ENCODE measurements around the gene KHDRBS2. TPM values are rescaled to one million over a fixed set of nuclear protein-coding genes. Genes with fewer than 3 reads are reported as not detected.
A peak's percentile ranks its signal among the peaks of the same experiment; 100 is the strongest.

The KHDRBS2 gene
- total RNA-seq, 1 experiment from 2014 or later, result 2.7 TPM

GRCh38 chr6:62037445-62037844, 248.6 kb downstream of the KHDRBS2 start:
- H3K27ac ChIP-seq (ENCODE audit: insufficient read length, low read depth, low read length), result peak overlapping the region; percentile 84
- H3K9me3 ChIP-seq (ENCODE audit: control insufficient read depth, low read depth, low read length), result no peaks in the 10 kb centered on the region
- Mint-ChIP-seq H3K4me3 (no peak overlapping the region), H3K27me3 (ENCODE audit: low read depth) (no peaks in the 10 kb centered on the region), H3K9me3 (peaks cover 10 to 19% of the 10 kb centered on the region in 2 experiments; a peak in 4 of 5 replicates), H3K27ac (peak overlapping the region in 2 of 3 experiments; percentile 92 to 94; a peak in 4 of 7 replicates), H3K4me1 (peaks cover 20% of the 10 kb centered on the region in 2 experiments), H3K36me3 (ENCODE audit: insufficient read depth in 1 of 3, low read depth in 3 of 3) (peaks cover 7 to 21% (median 19%) of the 10 kb centered on the region in 3 experiments)
- H3K14ac ChIP-seq (ENCODE audit: insufficient read depth, low read length), result no peak overlapping the region
- no peaks in the 10 kb centered on the region for H3K79me2 ChIP-seq (ENCODE audit: insufficient read depth, low read length)
- H3K79me1 ChIP-seq (ENCODE audit: insufficient read depth, low read depth, low read length, poor library complexity, severe bottlenecking), result no peaks in the 10 kb centered on the region
- no peak overlapping the region for H4K8ac ChIP-seq (replicated peaks; ENCODE audit: insufficient read length, low read depth, low read length)
- WGBS (ENCODE audit: extremely low coverage, insufficient read length, low lambda C conversion rate), result no CpG with 5 or more reads among the region's 2 CpGs
- no peak overlapping the region for H3K18ac ChIP-seq (ENCODE audit: insufficient read length, low read depth, low read length)
- H3K27me3 ChIP-seq (ENCODE audit: insufficient read depth, low read length), result no peaks in the 10 kb centered on the region
- no peak overlapping the region for H3K9ac ChIP-seq (ENCODE audit: extremely low read depth, insufficient read length, low read length)
- H3T11ph ChIP-seq (ENCODE audit: low read length), result no peak overlapping the region
- no peak overlapping the region for H3K23ac ChIP-seq (ENCODE audit: insufficient read length, low read depth, low read length)
- no peak for DNase-seq
- no peak overlapping the region for H2BK5ac ChIP-seq (ENCODE audit: insufficient read length, low read length)
- H2BK20ac ChIP-seq (ENCODE audit: low read depth, low read length, poor library complexity, severe bottlenecking), result no peak overlapping the region
- TF ChIP-seq CTCF (conservative IDR thresholded peaks at IDR 0.05), result no peak
- H4K20me1 ChIP-seq (ENCODE audit: control insufficient read depth, insufficient read depth, insufficient read length), result no peaks in the 10 kb centered on the region
- H2AFZ ChIP-seq (ENCODE audit: low read length), result no peak overlapping the region
- no peaks in the 10 kb centered on the region for H3K23me2 ChIP-seq (ENCODE audit: insufficient read length, low read depth, low read length, poor library complexity, severe bottlenecking)
- H3K4me2 ChIP-seq (ENCODE audit: insufficient read depth, insufficient read length, low read length), result no peak overlapping the region
- H2AK5ac ChIP-seq (ENCODE audit: insufficient read length, low read length), result no peak overlapping the region
- no peaks in the 10 kb centered on the region; the same call in 1 of the 2 replicates for H3K4me1 ChIP-seq (ENCODE audit: insufficient read depth, low read length)
- no peak overlapping the region for H2BK120ac ChIP-seq (ENCODE audit: low read depth, low read length, poor library complexity, severe bottlenecking)
- no peak overlapping the region for H2BK12ac ChIP-seq (ENCODE audit: insufficient read length, low read depth, low read length)
- no peak overlapping the region for H4K5ac ChIP-seq (ENCODE audit: insufficient read length, low read depth, low read length)
- no peak overlapping the region for H2BK15ac ChIP-seq (ENCODE audit: low read depth, low read length)
- no peak overlapping the region for H4K91ac ChIP-seq (ENCODE audit: insufficient read length, low read depth, low read length)
- H3K4ac ChIP-seq (ENCODE audit: low read depth, low read length), result no peak overlapping the region
- H3K56ac ChIP-seq (ENCODE audit: insufficient read length, low read depth, low read length), result no peak overlapping the region

Measured in H9 (cell line).